Smooth muscle cell (in vitro differentiated cells): ENCODE results near the gene VIL1. TPM values are rescaled to one million over a fixed set of nuclear protein-coding genes. Genes with fewer than 3 reads are reported as not detected.

Experiments
- DNase-seq: peaks from one replicate; lab custom pipeline; 2025; ENCODE audit not compliant: unreplicated experiment; lab: John Stamatoyannopoulos, UW
- H2AFZ ChIP-seq: fragments of 200-600 bp; sonication (generic); 2 replicates; pipeline ENCODE4 v1.6.0; 2016; ENCODE audit warnings: antibody characterized with exemption, low read depth, mild to moderate bottlenecking
- H3F3A ChIP-seq: fragments of 200-600 bp; sonication (generic); 2 replicates; pipeline ENCODE4 v1.6.0; 2017; ENCODE audit warnings: antibody characterized with exemption, low read depth
- H3K27ac ChIP-seq: fragments of 200-600 bp; sonication (generic); 2 replicates; pipeline ENCODE4 v1.5.1; 2016; ENCODE audit warnings: low read depth, mild to moderate bottlenecking
- H3K27me3 ChIP-seq: fragments of 200-600 bp; sonication (generic); 2 replicates; pipeline ENCODE4 v1.6.1; 2016; ENCODE audit warnings: low read depth, mild to moderate bottlenecking
- H3K36me3 ChIP-seq: fragments of 200-600 bp; sonication (generic); 2 replicates; pipeline ENCODE4 v1.5.1; 2016; ENCODE audit warnings: low read depth
- H3K4me1 ChIP-seq: fragments of 200-600 bp; sonication (generic); 2 replicates; pipeline ENCODE4 v1.5.1; 2016; ENCODE audit warnings: low read depth
- H3K4me2 ChIP-seq: fragments of 200-600 bp; sonication (generic); 2 replicates; pipeline ENCODE4 v1.6.0; 2016; ENCODE audit warnings: mild to moderate bottlenecking
- H3K4me3 ChIP-seq: fragments of 200-600 bp; sonication (generic); 2 replicates; pipeline ENCODE4 v1.5.1; 2016; ENCODE audit warnings: mild to moderate bottlenecking
- H3K79me2 ChIP-seq: fragments of 200-600 bp; sonication (generic); 2 replicates; pipeline ENCODE4 v1.6.0; 2016; ENCODE audit warnings: low read depth, mild to moderate bottlenecking
- H3K9ac ChIP-seq: fragments of 200-600 bp; sonication (generic); 2 replicates; pipeline ENCODE4 v1.6.0; 2016; ENCODE audit warnings: low read depth
- H3K9me3 ChIP-seq: fragments of 200-600 bp; sonication (generic); replicated peaks from 2 replicates; pipeline ENCODE4 v1.5.1; 2016; ENCODE audit warnings: low read depth
- H4K20me1 ChIP-seq: fragments of 200-600 bp; sonication (generic); 2 replicates; pipeline ENCODE4 v1.6.0; 2016; ENCODE audit warnings: low read depth
- CTCF ChIP-seq: fragments of 200-600 bp; sonication (generic); IDR thresholded peaks from 2 replicates; pipeline ENCODE4 v1.5.1; 2017; ENCODE audit warnings: borderline replicate concordance, mild to moderate bottlenecking, antibody characterized with exemption; ENCODE audit not compliant: insufficient read depth, poor library complexity, severe bottlenecking
- WGBS: methylation state at CpG from one replicate; pipeline ENCODE4 v1.1.7; 2016; ENCODE audit warnings: low lambda C conversion rate; 5-methylcytosine and 5-hydroxymethylcytosine counted together
- polyA plus RNA-seq: library from polyadenylated mRNA; unstranded; fragments of >200 nt; fragmentation: Nextera tagmentation; extraction: Ambion mirVana; gene quantifications from 2 replicates; pipeline ENCODE4 v1.2.1, GENCODE V29; 2016
- total RNA-seq: library from RNA; depleted of rRNA; stranded (reverse); fragments of >200 nt; gene quantifications from 2 replicates; pipeline ENCODE4 v1.2.3, GENCODE V29; 2014

The VIL1 gene
- total and polyA plus RNA-seq, 2 experiments from 2014 or later, result 0.15 TPM; not detected in 1

- H3K9me3 ChIP-seq, result no peaks in the 10 kb centered on the region
- 56% methylated on average over 8 of the region's 8 CpGs for WGBS
- H3K36me3 ChIP-seq, result no peaks in the 10 kb centered on the region
- H3K4me3 ChIP-seq, result no peak overlapping the region
- H4K20me1 ChIP-seq, result peaks cover 17% of the 10 kb centered on the region
- H3K27me3 ChIP-seq, result no peaks in the 10 kb centered on the region
- no peak for TF ChIP-seq CTCF
- DNase-seq, result no peak
- H3F3A ChIP-seq, result peaks cover 10% of the 10 kb centered on the region
- H3K27ac ChIP-seq, result peak overlapping the region; percentile 69
- peaks cover 15% of the 10 kb centered on the region for H3K4me1 ChIP-seq
- H3K4me2 ChIP-seq, result peak overlapping the region; percentile 87
- H3K79me2 ChIP-seq, result peaks cover 18% of the 10 kb centered on the region
- H2AFZ ChIP-seq, result no peak overlapping the region
- H3K9ac ChIP-seq, result no peak overlapping the region
These were observed 13.7 kb upstream of the VIL1 start for GRCh38 chr2:218405086-218405745.

- H3K9ac ChIP-seq, result no peak overlapping the region
- H3K27ac ChIP-seq, result peak overlapping the region; percentile 69
- peaks cover 15% of the 10 kb centered on the region for H4K20me1 ChIP-seq
- H3K9me3 ChIP-seq, result no peaks in the 10 kb centered on the region
- TF ChIP-seq CTCF, result no peak
- no peak overlapping the region for H2AFZ ChIP-seq
- peak overlapping the region; percentile 47 for H3K4me3 ChIP-seq
- H3K4me2 ChIP-seq, result peak overlapping the region; percentile 87
- H3K79me2 ChIP-seq, result peaks cover 12% of the 10 kb centered on the region
- no peak for DNase-seq
- peaks cover 6% of the 10 kb centered on the region for H3F3A ChIP-seq
- WGBS, result 8% methylated on average over 15 of the region's 15 CpGs
- no peaks in the 10 kb centered on the region for H3K27me3 ChIP-seq
- H3K4me1 ChIP-seq, result peaks cover 15% of the 10 kb centered on the region
- H3K36me3 ChIP-seq, result no peaks in the 10 kb centered on the region
These were observed 13.1 kb upstream of the VIL1 start for GRCh38 chr2:218405746-218406208.

- H3F3A ChIP-seq, result peaks cover 6% of the 10 kb centered on the region
- H3K36me3 ChIP-seq, result no peaks in the 10 kb centered on the region
- H3K4me1 ChIP-seq, result peaks cover 10% of the 10 kb centered on the region
- peaks cover 9% of the 10 kb centered on the region for H4K20me1 ChIP-seq
- H3K9me3 ChIP-seq, result no peaks in the 10 kb centered on the region
- no peaks in the 10 kb centered on the region for H3K27me3 ChIP-seq
- H3K27ac ChIP-seq, result peak overlapping the region; percentile 69
- DNase-seq, result peak; percentile 100
- H3K4me2 ChIP-seq, result peak overlapping the region; percentile 94
- H3K9ac ChIP-seq, result peak overlapping the region; percentile 57
- 5% methylated on average over 21 of the region's 56 CpGs for WGBS
- H3K79me2 ChIP-seq, result peaks cover 6% of the 10 kb centered on the region
- H2AFZ ChIP-seq, result no peak overlapping the region
- peak overlapping the region; percentile 52 for H3K4me3 ChIP-seq
- peak; percentile 58 for TF ChIP-seq CTCF
These were observed 12.5 kb upstream of the VIL1 start for GRCh38 chr2:218406209-218406948.
